Measurements from ENCODE around the gene DAGLB.

GRCh38 chr7:6481445-6481844 lies 33.7 kb upstream of the DAGLB start:
- no peak for TF ChIP-seq CTCF (IDR thresholded peaks at IDR 0.05)
- no peak for TF ChIP-seq POLR2A (IDR thresholded peaks at IDR 0.05)
